GF-D8 (cell line): ENCODE results near the gene SKI.
"Not testable (repeated sequence)": the region's sequence is repeated elsewhere in the genome, so short reads cannot be mapped to it uniquely, and the experiment has no call there.

Experiments used
- DNase-seq: peaks from one replicate; lab custom pipeline; 2025; lab: John Stamatoyannopoulos, UW

SKI gene

DNA sequence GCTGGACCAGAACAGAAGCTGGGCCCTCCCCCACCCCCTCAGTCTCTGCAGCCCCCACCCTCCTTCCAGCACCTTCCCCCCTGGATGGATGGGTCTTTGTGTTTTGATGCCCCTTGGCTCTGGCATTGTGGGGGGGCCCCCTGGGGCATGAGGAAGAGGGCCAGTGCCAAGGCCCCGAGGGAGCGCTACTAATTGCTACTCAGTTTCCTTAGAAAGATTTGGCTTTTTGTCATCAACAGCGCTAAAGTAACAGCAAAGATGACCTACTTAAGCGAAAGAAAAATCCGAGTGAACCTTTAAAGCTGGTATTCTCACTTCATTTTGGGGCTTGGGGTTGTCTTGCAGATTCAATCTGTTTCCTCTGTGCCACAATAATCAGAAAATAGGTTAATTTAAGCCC is 63.5 kb downstream of the SKI start:
- no peak for DNase-seq

DNA sequence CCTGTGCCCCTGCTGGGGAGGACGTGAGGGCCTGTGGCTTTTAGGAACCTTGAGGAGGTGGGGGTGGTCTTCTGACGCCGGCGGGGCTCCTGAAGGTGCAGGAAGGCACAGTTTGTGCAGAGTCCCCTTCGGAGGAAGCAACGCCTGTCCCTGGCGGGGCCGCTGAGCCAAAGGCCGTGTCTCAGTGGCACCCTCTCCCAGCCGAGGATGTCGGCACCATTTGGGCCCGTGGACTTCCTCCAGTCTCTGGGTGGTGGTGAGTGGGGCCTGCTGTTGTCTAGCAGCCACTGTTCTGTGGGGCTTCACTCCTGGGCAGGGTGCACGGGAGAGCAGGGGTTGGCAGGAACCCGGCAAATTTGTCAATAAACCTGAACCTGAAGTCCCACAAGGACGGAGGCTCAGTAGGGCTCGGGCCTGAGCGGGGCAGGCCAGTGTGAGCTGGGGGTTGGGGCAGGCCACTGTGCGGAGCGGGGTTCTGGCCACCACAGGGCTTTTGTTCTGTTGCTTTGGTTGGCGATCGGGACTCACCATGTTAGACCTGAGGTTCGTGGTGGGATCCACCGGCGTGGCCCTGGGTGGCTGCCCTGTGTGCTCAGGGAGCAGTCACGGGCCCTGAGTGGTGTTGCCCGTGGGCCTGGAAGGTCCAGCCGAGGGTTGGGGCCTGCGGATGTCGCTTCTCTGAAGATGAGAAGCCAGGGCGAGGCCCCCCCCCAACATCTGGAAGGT is 64.8 kb downstream of the SKI start:
- DNase-seq = no peak

DNA sequence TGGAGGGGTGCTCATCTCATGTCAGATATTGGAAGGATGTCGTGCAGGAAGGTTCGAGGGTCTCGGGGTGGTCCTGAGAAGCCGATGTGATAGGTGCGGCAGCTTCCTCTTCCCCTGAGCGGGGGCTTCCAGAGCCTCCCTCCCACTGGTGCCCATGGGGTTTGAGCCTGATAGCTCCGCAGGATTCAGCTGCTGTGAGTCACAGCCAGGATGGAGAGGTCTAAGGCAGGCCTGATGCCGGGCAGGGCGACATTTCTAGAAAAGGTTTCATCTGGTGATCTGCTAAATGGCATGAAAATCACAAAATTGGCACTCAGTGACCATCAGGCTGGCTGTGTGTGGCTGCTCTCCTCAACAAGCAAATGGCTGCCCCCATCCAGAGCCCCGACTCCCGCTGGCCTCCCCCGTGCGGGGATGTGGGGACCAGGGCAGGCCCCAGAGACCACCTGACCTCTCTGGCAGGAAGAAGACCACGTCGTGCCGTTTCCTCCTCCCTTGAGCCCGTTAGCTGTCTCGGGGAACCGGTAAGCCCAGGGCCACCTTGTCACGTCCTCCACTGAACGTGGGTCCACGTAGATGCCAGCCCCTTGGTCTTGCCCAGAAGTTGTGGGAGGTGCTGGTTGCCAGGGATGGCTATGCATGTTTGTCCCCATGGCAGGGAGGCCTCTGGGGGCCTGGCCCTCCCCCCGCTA is 66.1 kb downstream of the SKI start:
- DNase-seq = no peak

DNA sequence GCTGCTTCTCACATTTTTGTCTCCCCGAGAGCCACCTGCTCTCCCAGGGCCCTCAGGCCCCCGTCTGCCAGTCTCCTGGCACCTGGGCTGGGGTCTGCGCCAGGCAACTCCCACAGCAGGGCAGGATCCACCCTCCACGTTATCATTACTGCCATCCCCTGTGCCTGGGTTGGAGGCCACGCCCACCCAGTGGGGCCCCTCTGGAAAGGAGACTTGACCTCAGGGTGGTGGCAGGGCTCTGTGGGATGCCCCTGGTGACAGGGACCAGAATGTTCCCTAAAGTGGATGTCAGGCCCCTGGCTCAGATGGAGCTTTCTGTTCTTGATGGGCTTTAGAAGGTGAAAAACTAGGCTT is 66.6 kb downstream of the SKI start:
- DNase-seq = no peak

DNA sequence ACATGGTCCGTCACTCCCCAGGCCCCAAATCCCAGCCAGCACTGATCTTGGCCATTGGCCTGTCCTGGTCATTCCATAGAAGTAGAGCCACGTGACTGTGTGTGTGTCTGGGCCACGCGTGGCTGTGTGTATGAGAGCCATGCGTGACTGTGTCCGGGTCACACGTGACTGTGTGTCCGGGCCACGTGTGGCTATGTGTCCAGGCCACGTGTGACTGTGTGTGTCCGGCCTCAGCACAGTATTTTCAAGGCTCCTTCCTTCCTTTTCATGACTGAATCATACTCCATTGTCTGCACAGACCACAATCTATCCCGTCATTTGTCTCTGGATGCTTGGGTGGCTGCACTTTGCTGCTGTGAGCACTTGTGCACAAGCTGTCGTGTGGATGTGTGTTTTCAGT is 67.4 kb downstream of the SKI start:
- no peak for DNase-seq

DNA sequence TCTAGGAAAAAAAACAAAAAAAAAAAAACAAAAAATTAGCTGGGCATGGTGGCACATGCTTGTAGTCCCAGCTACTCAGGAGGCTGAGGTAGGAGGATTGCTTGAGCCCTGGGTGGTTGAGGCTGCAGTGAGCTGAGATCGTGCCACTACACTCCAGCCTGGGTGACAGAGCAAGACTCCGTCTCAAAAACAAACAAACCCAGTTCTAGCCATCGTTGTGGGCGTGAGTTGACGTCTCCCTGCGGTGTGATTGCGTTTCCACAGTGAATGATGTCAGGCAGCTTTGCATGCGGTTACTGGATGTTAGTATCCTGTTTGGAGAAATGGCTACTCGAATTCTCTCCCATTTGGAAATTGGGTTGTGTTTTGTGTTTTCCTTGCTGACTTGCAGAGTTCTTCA is 68.1 kb downstream of the SKI start:
- DNase-seq = not testable (repeated sequence)

DNA sequence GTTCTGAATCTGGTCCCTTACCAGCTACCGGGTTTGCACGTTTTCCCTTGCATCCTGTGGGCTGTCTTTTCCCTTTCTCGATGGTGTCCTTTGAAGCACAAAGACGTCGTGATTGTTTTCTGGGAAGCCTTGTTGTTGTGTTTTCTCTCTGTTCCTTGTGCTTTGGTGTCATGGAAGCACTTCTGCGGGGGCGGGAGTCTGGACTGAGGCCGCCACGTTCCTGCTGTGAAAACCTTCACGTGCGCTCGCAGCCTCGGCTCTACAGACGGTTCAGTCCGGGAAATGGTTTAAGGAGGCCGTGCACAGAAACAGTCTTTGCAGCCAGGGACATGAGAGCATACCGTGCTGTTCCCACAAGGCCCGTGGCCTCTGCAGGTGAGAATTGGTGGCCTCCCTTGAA is 68.5 kb downstream of the SKI start:
- no peak for DNase-seq

DNA sequence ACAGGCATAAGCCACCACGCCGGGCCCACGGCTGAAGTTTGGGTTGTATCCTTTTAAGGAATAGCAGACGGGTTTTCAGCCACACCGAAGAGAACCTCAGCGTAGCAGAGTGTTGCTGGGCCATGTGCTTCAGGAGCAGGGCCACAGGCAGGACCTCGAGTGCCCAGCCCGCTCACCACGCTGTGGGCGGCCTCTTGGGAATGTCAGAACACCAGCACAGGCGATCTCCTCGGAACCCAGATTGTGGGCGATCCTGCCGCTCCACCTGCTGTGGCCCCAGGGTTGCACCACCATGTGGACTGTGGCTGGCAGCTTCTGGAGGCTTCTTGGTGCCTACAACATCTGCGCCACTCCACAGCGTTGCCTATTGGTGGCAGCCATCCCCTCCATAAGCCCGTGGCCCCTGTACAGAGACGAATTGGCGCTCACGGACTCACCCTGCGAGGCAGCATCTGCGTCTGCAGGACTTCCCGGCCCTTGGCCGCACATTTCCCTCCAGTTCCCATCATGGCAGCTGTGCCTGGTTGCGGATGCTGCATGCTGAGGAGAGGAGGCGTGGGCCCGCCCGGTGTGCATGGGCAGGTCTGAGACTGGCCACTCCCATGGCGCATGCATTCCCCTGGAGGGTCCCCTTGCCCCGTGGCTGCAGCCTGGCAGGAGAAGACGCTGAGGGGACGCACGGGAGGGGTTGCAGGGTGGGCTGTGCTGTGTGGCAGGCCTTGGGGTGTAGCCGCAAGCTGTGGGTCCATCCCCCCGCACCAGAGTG is 69.3 kb downstream of the SKI start:
- no peak for DNase-seq

DNA sequence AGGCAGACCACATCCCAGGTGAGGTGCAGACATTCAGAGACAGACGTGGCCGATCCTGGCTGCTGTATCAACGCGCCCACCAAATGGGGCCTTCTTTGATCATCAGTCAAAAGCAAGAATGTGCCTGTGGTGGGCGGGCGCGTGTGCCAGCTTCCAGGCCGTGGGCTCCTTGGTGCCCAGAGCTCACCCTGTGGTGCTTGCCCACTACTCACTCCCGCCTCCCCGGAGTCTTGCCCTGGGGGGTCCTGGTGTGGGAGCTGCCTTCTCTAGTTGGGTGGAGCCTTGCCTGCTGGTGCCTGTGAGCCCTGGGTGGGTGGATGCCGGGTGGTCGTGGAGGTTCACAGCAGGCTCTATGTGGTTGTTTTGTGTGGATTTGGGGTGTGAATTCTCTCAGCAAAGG is 70.6 kb downstream of the SKI start:
- no peak for DNase-seq

DNA sequence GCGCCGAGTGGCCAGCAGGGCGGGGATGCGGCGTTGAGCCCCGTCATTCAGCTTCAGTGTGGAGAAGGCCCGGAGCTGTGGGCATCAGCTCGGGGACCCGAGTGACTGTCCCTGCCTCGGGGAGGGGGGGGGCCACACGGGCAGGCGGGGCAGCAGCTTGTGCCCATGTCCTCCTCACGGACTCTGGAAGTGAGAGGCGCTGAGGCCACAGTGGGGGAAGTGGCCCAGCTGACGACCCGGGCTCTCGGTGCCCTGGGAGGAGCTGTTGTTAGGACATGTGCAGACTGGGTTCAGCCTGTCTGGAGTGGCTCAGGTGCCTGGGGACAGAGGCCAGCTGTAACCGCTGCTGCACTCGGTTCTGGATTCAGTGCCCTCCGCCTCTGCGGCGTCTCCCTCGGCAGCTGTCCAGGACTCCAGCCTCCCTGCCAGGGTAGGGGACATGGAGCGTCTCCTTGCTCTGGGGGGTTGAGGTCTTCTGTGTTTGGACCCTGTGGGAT is 71.1 kb downstream of the SKI start:
- no peak for DNase-seq

DNA sequence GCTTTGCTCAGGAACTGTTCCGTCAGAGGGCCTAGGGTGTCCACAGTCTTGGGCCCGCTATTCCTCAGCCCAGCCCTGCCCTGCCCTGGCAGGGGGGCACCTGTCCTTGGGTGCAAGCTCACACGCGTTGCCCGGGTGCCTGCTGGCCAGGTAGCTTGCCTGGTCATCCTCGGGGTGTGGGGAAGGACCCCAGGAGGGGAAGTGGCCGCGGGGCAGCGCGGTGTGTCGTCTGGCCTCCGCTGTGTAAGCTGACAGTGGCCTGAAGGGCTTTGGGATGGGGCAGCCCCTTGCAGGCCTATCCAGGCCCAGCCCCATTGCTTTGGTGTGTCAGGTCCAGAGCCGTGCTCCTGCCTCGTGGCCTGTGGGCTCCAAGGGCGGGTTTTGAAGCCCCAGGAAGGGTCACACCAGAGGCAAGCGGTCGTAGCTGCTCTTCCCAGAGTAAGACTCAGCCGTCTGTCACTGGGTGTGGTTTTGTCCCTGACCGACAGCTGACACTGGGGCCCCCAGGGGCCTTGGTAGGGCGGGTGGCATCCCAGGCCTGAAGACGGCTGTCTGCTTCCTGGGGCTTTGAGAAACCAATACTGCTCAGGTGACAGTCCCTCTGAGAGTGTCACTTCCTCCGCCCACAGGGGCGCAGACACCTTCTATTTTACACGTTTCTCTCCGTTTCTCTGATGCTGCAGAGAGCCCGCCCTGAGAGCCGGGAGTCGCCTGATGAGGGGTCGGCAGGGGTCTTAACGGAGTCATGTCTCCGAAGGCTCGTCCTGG is 72.1 kb downstream of the SKI start:
- DNase-seq = no peak

DNA sequence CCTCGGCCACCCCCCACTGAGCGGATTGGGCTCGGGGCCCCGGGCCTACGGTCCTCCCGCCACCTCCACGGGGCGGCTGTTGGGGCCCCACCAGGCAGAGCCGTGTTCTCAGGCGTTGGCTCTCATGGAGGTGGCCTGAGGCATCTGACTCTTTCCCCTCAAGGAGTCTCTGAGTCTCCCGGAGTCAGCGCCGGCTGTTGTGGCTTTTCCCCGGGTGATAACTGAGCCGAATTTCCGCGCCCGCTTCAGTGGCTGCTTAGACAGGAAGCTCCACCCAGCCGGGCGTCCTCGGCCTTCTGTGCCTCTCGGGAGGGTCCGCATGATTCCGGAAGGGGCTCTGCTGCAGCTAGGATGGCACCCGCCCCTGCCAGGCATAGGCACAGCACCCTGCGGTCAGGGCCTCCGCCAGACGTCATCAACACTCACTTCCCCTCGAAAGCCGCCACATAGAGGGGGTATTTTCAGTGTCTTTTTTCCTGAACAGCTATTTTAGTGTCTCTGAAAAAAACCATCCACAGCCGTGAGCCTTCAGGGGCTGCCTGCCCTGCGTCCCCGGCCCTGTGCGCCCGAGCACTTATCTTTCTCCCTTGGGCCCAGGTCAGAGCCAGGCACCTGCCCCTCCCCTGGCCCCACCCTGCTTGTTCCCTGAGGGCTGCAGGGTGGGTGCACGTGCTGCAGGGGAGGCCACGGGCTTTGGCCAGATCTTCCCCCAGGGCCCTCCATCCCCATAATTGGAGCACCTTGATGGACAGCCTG is 72.9 kb downstream of the SKI start:
- DNase-seq = peak; percentile 77

DNA sequence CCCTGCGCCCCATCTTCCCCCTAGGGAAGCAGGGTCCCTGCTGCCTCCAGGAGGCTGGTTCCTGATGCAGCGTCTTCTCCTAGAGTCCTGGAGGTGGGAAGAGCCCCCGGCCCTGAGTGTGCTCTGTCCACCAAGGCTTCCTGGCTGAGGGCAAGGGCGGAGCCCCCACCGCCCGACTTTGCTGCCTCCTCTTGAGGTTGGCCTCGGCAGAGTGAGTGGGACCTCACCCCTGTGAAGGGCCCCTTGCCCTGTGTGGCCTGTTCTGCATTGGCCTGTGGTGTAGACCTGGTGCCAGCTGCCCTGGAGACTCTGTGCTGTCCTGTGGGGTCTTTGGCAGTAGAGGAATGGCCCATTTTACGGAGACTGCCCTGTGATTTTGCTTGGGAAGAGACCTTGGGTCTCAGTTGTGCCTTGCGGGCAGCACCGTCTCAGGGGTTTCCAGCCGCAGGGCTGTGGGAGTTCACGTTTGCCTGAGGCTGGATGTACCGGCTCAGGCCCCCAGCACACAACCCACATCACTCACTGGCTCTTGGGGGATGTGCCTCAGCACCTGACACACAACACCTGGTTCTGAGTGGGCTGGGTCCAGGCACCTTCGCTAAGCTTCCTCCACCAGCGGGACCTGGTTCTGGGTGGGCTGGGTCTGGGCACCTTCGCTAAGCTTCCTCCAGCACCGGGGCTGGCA is 73.6 kb downstream of the SKI start:
- no peak for DNase-seq

DNA sequence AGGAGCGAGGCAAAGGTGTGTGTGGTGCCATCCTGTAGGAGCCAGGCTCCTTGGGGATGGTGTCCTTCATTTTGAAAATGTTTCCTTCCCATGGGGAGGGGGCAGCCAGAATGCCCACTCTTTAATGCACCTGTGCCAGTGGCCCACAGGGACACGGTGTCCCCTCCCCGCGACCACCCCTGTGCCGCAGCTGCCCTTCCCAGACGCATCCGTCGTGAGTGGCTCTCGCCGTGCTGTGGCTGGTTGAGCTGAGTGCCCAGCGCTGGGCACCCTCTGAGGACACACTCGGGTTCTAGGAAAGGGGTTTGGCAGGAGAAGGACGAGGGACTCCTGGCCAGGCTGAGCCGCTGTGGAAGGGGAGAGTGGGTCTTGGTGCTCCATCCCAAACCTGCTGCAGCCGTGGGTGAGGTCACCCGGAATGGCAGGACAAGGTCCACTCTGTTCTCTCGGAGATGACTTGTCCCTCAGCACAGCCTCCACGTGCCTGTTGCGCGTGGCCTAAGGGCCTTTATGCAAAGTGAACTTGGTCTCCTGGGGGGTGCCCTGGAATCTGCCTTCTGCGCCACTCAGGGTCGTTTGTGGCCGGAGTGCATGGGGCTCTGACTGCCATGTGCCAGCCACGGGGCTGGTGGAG is 74.3 kb downstream of the SKI start:
- no peak for DNase-seq

DNA sequence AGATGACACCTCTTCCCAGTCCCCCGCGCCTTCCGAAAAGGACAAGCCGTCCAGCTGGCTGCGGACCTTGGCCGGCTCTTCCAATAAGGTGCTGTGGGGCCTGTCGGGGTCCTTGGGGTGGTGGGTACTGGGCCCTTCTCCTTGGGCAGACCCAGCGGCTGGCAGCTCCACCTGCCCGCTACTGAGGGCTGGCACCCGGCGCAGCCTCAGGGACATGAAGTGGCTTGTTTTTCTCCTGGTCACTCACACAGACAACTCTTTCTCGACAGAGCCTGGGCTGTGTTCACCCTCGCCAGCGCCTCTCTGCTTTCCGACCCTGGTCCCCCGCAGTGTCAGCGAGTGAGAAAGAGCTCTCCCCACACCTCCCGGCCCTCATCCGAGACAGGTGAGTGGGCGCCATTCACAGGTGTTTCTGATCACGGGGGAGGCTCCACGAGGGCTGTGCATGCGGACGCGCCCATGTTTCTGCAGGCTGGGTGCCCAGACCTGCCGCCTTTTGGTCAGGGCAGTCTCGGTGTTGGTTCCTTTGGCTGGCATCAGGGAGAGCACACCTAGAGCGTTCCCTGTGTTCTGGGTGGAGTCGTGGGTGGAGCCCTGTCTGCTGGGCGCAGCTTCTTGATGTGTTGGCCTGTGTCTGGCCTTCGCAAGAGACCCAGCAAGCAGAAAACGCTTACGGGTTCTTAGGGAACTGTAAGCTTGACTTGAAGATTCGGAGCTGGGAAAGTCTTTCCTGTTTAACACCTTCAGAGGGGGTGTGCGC is 75.1 kb downstream of the SKI start:
- DNase-seq = no peak

DNA sequence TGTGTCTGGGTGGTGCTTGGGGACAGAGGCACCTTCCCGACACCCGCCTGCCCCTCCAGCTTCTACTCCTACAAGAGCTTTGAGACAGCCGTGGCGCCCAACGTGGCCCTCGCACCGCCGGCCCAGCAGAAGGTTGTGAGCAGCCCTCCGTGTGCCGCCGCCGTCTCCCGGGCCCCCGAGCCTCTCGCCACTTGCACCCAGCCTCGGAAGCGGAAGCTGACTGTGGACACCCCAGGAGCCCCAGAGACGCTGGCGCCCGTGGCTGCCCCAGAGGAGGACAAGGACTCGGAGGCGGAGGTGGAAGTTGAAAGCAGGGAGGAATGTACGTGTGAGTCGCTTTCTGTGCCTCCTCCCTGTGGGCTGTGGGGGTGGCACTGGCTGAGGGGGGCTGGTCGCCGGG is 75.7 kb downstream of the SKI start:
- no peak for DNase-seq

DNA sequence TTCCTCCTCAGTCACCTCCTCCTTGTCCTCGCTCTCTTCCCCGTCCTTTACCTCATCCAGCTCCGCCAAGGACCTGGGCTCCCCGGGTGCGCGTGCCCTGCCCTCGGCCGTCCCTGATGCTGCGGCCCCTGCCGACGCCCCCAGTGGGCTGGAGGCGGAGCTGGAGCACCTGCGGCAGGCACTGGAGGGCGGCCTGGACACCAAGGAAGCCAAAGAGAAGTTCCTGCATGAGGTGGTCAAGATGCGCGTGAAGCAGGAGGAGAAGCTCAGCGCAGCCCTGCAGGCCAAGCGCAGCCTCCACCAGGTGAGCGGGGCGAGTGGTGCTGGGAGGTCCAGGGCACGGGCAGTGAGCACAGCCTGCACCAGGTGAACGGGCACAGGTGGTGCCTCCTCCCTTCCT is 76.2 kb downstream of the SKI start:
- no peak for DNase-seq

DNA sequence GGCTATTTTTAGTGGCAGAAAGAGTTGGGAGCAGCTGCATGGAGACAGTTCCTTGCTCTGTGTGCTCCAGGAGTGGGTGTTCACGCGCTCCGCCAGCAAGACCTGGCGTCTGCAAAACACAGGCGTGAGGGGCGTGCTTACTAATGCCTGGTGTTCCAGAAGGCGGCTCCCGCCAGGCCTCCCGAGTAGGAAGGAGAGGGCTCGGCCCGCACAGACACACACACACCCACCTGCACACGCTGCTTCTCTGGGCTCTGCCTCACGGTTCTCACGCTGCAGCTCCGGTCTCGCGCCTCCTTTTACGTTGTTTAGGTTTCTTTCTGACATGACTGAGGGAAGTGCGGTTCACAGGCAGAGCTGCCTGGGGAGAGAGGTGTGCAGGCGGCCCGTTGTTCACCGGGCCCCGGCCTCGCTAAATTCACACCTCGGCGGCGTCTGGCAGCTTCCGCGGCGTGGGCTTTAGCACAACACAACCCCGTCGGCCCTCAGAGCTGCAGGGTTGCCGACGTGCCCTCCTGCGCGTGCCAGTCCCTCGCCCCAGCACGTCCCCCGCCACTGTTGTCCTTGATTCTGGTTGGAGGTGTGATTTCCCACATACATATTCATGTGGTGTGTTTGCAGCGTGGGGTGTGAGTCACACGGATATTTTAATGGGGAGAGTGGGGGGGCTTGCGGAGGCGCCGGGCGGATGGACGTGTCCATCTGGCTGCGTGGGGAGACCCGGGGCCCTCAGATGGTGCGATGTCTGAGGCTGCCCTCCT is 77.0 kb downstream of the SKI start:
- no peak for DNase-seq
